NCI-H510A (cell line): ENCODE results near the gene CHCHD10.
"Not testable (repeated sequence)": the region's sequence is repeated elsewhere in the genome, so short reads cannot be mapped to it uniquely, and the experiment has no call there.

Source experiments
- DNase-seq: peaks from one replicate; lab custom pipeline; 2025; lab: John Stamatoyannopoulos, UW

Gene CHCHD10

DNA sequence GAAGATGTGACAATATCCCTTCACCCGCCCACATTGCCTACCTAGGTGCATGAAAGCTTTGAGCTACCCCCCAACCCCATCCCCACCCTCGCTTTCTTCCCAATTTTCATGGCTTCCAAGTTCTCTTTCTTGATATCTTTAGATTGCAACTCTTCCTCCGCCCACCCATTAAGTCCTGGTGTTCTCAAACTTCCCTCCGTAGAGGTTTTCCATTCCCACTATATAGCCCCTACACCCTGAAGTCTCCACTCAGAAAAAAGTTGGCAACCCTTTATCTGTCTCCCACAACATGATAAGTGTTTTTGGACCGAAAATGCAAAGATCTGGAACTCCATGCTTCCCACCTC is 17.4 kb downstream of the CHCHD10 start:
- no peak for DNase-seq

- DNase-seq: no peak
These were observed 17.9 kb downstream of the CHCHD10 start for GRCh38 chr22:23749841-23750301.

DNA sequence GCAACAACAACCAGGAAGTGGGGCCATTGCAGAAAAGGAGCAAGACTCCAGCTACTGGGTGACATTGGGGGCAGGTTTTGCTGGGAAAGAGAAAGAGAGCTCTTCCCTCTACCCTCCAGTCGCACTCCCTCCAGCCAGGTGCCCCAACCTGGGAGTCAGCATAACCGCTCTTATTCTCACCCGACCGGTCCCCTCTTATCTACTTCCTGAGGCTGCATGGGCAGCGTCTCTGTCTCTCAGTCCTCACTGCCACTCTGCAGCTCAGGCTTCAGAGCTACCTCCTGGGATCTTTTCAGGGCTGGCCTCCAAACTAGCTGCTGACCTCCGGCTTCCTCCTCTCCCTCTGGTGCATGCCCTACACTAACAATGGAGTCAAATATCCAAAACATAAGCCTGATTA is 22.0 kb downstream of the CHCHD10 start:
- no peak for DNase-seq

- no peak for DNase-seq
These were observed 23.3 kb downstream of the CHCHD10 start for GRCh38 chr22:23744485-23744884.

- DNase-seq: no peak
These were observed 23.8 kb downstream of the CHCHD10 start for GRCh38 chr22:23744001-23744400.

- no peak for DNase-seq
These were observed 24.5 kb downstream of the CHCHD10 start for GRCh38 chr22:23743303-23743705.

GRCh38 chr22:23742505-23743264 is 25.1 kb downstream of the CHCHD10 start:
- DNase-seq: no peak

DNA sequence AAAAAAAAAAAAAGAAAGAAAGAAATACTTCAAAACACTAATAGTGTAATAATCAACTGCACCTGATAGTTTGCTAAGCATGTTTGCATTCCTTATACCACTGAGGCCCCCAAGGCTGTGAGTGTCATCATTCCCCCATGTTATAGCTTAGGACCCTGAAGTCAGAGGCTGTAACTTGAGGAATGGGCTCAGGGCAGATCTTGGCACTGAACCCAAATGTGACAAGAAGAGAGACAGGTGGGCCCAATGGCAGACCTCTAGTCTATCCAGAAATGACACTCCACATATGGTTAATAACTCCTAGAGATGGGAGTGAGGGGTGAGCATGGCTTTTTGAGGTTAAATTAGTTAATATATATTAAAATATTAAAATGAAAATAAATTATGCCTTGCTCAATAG is 30.1 kb downstream of the CHCHD10 start:
- no peak for DNase-seq

DNA sequence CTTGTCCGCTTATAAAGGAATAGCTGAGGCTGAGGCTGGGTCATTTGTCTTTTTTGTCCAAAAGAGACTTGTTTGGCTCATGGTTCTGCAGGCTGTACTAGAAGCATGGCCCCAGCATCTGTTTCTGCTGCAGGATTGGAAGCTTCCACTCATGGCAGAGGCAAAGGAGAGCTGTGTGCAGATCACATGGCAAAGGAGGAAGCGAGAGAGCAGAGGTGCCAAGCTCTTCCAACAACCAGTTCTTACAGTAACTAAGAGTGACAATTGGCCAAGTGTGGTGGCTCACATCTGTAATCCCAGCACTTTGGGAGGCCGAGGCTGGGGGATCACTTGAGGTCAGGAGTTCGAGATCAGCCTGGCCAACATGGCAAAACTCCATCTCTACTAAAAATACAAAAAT is 39.7 kb downstream of the CHCHD10 start:
- DNase-seq: not testable (repeated sequence)

DNA sequence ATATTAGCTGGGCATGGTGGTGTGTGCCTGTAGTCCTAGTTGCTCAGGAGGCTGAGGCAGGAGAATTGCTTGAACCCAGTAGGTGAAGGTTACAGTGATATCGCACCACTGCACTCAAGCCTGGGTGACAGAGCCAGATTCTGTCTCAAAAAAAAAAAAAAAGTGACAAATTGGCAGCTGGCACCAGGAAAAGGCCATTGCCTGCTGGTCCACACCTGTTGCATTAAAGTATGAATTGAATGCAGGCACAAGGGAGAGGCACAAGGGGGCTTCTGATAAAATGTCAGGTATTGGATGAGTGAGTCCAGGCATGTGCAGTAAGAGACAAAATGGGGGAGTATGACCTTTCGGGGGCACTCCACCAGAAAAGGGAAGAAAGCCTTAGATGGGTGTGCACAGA is 45.0 kb downstream of the CHCHD10 start:
- DNase-seq: no peak

GRCh38 chr22:23722160-23722559 is 45.6 kb downstream of the CHCHD10 start:
- no peak for DNase-seq

DNA sequence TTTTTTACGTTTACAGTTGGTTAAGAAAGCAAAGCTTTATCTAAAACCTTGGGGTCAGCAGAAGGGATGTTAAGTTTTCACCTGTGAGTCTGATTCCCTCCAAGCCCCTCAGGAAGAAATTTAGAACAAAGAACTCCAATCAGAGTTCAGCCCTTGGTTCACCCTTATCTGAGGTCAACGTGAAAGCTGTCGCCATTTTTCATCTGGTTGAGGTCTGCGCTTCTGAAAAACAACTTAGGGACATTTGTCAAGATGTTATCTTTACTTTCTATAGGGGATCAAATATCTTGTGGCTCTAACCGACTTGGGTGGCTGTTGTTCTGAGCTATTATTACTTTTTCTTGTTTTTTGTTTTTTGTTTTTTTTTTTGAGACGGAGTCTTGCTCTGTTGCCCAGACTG is 46.9 kb downstream of the CHCHD10 start:
- no peak for DNase-seq

- DNase-seq: no peak
These were observed 49.2 kb downstream of the CHCHD10 start for GRCh38 chr22:23718371-23719165.

DNA sequence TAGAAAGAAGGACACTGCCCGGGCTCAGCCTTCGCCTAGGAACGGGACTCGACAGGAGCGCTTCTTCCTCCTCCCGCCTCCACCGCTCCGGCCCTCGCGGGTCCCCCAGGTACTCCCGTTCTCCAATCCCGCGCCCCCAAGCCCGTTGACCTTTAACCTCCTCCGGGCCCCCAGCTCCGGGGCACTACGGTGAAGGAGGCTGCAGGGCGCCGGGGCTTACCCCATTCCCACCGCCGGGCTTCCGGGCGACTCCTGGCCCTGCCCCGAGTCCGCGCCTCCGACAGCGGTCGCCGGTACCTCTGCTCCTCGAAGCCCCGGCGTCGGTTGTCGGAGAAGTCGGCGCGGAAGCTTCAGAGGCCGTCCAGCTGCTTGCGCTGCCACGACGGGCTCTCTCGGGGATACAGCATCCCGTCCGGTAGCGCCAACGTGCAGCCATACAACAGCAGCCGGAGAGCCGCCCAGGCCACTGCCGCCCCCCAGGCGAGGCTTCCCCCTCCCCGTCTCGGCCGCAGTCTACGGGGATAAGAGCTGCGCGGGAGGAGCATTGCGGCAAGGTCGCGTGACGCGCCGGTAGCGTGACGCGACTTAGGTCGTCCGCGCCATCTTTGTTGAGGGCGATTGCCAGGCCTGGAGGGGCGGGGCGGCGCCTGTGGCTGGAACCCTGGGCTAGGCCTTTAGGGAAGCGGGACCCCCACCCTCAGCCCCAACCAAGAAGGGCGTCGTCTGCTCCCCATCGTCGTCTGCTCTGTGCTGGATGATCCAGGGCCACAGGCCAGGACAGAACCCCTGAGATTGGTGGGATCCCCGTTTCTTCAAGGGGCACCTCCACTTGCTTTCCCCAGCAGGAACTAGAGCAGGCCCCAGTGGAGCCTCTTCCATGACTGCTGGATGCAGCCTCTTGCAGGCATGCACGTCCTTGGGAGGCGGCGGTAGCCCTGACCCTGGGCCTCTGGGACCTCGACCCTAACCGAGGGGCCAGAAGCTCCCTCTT is 50.7 kb downstream of the CHCHD10 start:
- DNase-seq: peak; percentile 55
